Fibroblast of skin of scalp (primary cell): Measurements from ENCODE around the gene SS18L1.

Experiments used
- DNase-seq: peaks from one replicate; pipeline ENCODE4 v3.0.0-alpha.2; 2013

SS18L1 gene

GRCh38 chr20:62120365-62120762, 23.2 kb upstream of the SS18L1 start:
- no peak for DNase-seq

GRCh38 chr20:62120990-62121775, 22.4 kb upstream of the SS18L1 start:
- DNase-seq: no peak

DNA sequence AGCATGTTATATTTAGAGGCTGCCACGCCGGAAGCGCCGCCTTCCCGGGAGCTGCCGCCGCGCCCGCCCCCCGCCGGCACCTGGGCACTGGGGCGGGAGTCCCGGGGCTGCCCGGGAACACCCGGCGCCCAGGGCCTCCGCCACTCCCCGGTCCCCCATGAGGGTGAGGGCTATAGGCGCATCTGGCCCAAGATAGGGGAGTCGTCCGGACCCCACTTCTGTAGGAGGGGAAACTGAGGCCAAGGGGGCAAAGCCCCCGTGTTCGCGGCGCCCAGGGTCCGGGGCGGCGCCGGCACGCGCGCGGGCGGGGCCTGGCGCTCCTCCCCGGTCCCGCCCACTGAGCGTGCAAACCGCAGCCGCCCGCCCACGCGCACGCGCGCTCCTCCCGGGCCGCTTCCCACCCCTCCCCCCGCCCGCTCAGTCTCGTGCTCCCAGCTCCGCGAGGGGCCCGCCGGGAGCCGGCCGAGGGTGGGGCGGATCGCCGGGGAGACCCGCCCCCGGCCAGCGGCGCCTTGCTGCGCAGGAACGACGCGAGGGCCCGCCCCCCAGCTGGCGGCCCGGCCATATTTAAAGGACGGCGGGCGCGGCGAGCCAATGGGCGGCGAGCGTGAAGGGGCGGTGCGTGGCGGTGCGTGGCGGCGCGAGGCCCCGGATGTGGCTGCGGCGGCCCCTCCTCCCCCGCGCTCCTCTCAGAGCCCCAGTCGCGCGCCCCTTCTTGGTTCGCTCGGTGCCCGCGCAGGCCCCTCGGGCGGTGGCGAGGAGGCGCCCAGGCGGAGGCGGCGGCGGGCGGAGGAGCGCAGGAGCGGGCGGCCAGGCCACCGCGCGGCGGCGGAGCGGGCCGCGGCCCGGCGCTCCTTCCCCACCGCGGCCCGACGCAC, 21.6 kb upstream of the SS18L1 start, which contains the start of gene LSM14B:
TSS of gene LSM14B (plus strand) at position 700 of the 878 bp plus-strand sequence. CDS start 192 bp downstream, outside the sequence.
- peak; percentile 98 for DNase-seq

DNA sequence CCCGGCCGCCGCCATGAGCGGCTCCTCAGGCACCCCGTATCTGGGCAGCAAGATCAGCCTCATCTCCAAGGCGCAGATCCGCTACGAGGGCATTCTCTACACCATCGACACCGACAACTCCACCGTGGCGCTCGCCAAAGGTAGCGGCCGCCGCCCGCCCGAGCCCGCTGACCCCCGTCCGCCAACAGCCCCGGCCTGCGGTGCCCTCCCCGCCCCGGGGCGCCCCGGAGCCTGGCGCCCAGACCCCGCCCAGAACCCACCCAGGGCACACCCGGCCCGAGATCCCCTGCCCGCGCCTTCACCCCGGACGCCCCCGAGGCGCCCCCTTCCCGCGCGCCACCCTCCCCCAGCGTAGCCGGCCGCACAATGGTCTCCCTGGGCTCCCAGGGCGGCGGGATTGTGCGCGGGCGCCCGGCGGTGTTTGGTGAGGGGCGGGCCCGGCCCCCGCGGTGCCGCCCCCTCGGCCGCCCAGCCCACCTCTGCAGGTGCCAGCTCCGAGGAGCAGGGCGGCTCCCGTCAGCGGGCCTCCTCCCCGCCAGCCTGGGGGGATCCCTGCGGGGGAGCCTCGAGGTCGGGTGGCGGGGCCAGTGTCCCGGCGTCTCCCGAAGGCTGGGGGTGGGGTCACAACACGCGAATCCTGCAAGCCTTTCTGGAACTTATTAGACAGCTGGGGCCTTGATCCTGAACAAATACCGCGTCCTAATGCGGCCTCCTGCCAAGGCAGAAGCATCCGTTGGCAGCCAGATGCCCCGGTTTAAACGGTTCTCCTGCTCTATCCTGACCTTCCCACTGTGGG, 20.7 kb upstream of the SS18L1 start:
- peak; percentile 52 for DNase-seq

- DNase-seq: peak; percentile 30
Measured at GRCh38 chr20:62123450-62124118, 20.0 kb upstream of the SS18L1 start.

DNA sequence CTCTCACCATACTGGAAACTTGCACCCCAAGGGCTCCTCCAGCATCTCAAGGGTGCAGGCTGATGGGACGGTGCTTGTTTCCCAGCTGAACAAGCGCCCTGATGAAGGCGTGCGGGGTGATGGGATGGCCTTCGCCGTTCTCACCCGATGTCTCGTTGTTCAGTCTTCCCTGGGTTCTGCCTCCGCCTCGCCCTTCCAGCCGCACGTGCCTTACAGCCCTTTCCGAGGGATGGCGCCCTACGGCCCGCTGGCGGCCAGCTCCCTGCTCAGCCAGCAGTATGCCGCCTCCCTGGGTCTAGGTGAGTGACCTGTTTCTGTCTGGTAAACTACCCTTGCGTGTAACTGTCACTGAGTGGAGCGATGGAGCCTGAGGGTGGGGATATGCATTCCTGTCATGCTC, 17.4 kb upstream of the SS18L1 start:
- no peak for DNase-seq

GRCh38 chr20:62127799-62128198, 15.8 kb upstream of the SS18L1 start:
- DNase-seq: no peak

DNA sequence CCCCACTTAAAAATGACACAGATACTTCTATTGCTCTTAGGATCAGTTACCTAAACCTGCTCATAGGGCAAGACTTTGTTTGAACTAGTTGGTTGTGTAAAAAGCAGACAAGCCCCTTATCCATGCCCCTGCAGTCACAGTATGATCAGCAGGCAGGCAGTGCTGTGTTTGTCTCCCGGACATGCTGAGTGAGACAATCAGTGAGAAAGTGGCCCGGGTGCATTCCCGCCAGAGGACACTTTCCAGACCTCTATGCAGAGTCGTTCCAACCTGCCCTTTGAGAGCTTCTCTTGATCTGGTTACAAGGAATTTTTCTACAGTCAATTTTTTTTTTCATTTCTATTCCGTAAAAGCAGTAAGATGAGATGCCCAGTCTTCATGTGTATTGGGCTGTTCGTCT, 15.1 kb upstream of the SS18L1 start:
- DNase-seq: no peak

GRCh38 chr20:62129731-62130531, 13.6 kb upstream of the SS18L1 start:
- peak; percentile 33 for DNase-seq

DNA sequence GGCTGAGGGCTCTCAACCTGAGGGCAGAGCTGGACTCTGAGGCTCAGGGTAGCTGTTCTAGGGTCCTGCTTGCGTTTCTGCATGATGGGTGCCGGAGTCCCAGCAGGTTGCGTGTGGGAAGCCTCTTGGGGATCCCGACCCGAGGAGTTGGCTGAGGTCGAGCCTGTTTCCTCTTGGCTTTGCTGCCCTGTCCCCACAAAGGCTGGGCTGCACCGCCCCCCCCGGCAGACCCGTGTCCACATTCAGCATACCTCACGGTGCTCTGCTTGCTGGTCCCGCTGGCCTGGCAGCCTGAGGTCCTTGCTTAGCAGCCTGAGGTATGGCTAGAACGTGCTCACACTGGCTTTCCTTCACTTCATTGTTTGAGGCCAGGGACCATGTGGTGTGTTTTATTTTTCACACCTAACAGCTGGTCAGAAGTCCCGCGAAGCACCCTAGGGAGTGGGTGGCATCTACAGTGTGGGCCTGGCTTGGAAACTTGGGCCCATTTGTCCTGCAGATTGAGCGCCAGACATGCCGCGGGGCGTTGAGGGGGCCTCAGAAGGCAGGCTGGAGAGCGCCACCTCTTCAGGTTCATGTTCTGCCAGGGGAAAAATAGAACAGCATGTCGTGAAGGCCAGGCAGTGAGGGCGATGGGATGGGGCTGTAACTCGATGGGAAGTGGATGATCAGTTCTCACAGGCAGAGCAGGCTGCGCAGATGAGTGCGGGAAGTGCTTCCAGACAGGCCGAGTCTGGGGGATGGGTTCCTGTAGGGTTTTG, 11.8 kb upstream of the SS18L1 start:
- no peak for DNase-seq

DNA sequence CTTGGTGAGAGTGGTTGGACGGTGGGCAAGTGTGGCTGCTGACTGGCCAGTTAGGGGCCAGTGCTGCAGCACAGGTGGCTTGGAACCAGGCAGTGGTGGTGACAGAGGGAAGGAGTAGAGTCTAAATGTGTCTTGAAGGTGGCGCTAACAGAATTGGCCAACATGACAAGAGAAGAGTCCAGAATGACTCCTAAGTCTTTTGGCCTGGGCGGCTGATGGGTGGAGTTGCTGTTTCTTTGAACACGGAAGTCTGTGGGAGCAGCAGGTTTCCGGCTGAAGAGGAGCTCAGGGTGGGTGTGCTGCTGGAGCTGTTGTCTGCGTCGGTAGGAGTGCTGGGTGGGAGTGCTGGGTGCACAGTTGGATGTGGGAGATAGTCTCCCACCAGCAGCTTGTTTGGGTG, 11.1 kb upstream of the SS18L1 start:
- no peak for DNase-seq

- DNase-seq: no peak
Measured at GRCh38 chr20:62133051-62133845, 10.3 kb upstream of the SS18L1 start.

GRCh38 chr20:62133864-62134263, 9.7 kb upstream of the SS18L1 start:
- DNase-seq: no peak

- no peak for DNase-seq
Measured at GRCh38 chr20:62134735-62135231, 8.8 kb upstream of the SS18L1 start.

DNA sequence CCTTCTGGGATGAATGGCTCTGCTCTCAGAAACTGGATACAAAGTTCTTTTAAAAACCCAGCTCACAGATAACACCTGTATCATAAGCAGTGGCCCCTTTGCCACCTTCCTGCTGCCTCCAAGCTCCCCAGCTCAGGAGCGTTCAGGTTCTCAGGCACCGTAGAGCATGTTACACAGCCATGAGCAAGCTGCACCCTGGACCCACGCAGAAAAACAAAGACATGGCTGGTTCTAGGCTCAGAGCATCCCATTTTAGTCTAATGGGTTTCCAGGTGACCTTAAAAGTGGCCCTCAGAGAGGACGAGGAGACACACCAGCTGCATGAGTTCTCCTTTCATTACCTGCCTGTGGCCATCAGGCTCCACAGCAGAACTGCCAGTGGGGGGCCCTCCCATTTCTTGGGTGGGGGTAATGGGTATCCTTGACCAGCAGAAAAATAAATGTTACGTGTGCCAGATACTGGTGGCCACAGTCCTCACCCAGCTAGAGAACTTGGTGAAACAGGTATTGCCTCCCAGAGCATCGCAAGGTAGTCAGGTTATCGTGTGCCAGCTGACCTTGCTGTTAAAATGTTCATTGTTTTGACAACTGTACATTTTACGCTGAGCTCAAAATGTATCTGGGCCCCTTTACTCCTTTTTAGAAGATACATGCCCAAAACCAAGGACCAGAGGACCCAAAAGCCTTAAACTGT, 7.8 kb upstream of the SS18L1 start:
- DNase-seq: no peak

DNA sequence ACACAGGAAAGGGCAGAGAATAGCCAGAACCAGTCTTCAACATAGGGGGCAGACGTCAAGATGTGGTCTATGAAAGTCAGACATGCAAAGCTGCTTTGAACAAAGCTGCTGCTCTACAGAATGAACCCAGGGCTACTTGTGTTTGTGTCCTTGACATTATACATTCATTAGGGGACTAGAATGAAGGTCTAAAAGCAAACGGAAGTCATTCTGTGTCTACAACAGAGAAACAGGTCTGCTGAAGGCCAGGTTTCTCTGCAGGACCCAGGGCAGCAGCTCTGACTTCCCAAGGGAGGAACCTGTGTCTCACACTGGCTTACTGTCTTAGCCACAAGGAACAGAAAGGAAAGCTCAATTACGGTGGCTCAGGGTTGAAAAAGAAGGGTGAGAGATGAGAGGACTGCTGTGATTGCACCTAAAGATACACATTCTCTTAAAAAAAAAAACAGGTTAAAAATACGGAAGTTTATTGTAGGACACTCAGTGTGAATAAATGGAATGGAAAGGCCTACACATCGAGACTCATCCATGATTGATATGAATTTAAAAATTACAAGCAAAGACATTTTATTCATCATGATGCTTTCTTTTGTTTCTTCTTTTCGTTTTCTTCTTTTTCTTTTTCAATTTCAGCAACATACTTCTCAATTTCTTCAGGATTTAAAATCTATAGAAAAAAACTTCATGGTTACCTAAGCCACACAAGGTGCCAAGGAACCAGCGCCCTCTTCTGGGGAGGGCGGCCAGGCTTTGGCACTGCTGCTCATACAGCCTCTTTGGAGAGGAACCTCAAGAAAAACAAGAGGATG, 7.1 kb upstream of the SS18L1 start:
- DNase-seq: peak; percentile 61

GRCh38 chr20:62137092-62137384, 6.5 kb upstream of the SS18L1 start:
- DNase-seq: no peak
